Activated naive CD4-positive, alpha-beta T cell treated with anti-CD3 and anti-CD28 coated beads, Interleukin-2, amount 50 U/mL, for 24 hours (primary cell): ENCODE measurements around the gene CTAGE9.

Source experiments
- H3K27ac Mint-ChIP-seq: one replicate; pipeline ENCODE4 v1.8.0; 2021; ENCODE audit warnings: mild to moderate bottlenecking, mixed read lengths
- H3K27me3 Mint-ChIP-seq: one replicate; pipeline ENCODE4 v1.8.0; 2021; ENCODE audit warnings: mixed read lengths
- H3K36me3 Mint-ChIP-seq: one replicate; pipeline ENCODE4 v1.8.0; 2021; ENCODE audit warnings: mixed read lengths
- H3K4me1 Mint-ChIP-seq: one replicate; pipeline ENCODE4 v1.8.0; 2021; ENCODE audit warnings: mixed read lengths
- H3K4me3 Mint-ChIP-seq: one replicate; pipeline ENCODE4 v1.8.0; 2021; ENCODE audit warnings: mild to moderate bottlenecking, mixed read lengths
- H3K9me3 Mint-ChIP-seq: one replicate; pipeline ENCODE4 v1.8.0; 2021; ENCODE audit warnings: mixed read lengths

The CTAGE9 gene

DNA sequence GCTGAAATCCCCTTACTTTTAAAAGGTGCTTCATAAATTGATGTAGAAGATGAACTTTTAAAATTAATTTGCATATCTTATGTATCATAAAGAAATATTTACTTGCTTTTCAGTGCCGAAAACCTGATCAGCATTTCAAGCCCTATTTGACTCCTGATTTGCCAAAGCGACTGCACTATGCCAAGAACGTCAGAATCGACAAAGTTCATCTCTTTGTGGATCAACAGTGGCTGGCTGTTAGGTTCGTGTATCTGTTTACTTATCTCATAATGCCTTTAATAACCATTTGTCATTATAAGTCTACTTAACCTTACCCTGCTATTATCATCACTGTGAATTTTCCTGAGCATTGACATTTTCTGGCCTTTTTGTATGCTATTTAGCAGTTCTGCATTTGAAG, 17.4 kb downstream of the CTAGE9 start:
- Mint-ChIP-seq H3K27me3 (no peaks in the 10 kb centered on the region), H3K27ac (no peak overlapping the region), H3K36me3 (no peaks in the 10 kb centered on the region)

DNA sequence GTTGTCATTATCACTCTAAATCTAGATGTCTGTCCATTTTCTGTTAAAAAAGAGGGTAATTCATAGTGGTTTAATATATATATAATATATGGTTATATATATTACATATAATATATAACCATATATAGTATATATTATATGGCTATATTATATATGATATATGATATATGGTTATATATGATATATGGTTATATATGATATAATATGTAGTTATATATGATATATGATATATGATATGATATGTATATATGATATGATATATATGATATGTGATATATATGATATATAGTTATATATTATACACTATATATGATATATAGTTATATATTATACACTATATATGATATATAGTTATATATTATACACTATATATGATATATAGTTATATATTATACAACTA, 18.2 kb downstream of the CTAGE9 start:
- no peaks in the 10 kb centered on the region for H3K27me3 Mint-ChIP-seq
- H3K4me1 Mint-ChIP-seq, result no peaks in the 10 kb centered on the region
- H3K9me3 Mint-ChIP-seq, result no peaks in the 10 kb centered on the region
- no peak overlapping the region for H3K4me3 Mint-ChIP-seq
- no peaks in the 10 kb centered on the region for H3K36me3 Mint-ChIP-seq
- no peak overlapping the region for H3K27ac Mint-ChIP-seq

More for the DNA sequence above, 17.4 kb downstream of the CTAGE9 start:
- H3K9me3 Mint-ChIP-seq, result no peaks in the 10 kb centered on the region
- H3K4me1 Mint-ChIP-seq, result no peaks in the 10 kb centered on the region
- H3K4me3 Mint-ChIP-seq, result no peak overlapping the region

DNA sequence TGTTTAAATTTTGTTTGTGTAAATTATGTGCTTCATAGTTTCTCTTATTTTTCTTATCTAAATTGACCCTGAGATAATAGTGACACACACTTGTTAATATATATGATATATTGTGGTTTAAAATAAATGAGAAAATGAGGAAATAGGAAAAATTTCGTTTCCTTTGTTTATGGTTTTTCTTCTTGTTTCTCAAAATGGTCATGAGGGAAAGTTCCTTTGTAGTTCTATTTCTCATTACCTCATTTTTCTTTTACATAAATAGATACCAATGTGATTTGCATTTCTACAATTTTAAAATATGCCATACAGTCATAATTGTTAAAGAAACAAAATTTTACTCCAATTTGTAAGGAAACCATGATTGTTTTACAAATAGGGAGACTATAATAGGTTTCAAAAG, 18.8 kb downstream of the CTAGE9 start:
- H3K27me3 Mint-ChIP-seq, result no peaks in the 10 kb centered on the region
- no peaks in the 10 kb centered on the region for H3K9me3 Mint-ChIP-seq
- H3K4me1 Mint-ChIP-seq, result no peaks in the 10 kb centered on the region
- no peak overlapping the region for H3K27ac Mint-ChIP-seq
- H3K4me3 Mint-ChIP-seq, result no peak overlapping the region
- H3K36me3 Mint-ChIP-seq, result no peaks in the 10 kb centered on the region

DNA sequence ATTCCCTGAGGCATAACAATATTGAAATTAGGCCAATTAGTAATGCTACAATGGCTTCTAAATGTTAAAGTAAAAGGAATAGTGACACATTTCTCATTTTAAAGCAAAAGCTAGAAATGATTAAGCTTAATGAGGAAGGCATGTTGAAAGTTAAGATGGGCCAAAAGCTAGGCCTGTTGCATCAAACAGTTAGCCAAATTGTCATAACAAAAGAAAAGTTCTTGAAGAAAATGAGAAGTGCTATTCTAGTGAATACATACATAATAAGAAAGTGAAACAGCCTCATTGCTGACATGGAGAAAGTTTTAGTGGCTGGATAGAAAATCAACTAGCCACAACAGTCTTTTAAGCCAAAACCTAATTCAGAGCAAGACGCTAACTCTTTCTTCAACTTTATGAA, 22.5 kb downstream of the CTAGE9 start:
- no peak overlapping the region for H3K4me3 Mint-ChIP-seq
- H3K36me3 Mint-ChIP-seq, result no peaks in the 10 kb centered on the region
- H3K4me1 Mint-ChIP-seq, result no peaks in the 10 kb centered on the region
- no peaks in the 10 kb centered on the region for H3K27me3 Mint-ChIP-seq
- H3K27ac Mint-ChIP-seq, result no peak overlapping the region
- no peaks in the 10 kb centered on the region for H3K9me3 Mint-ChIP-seq

DNA sequence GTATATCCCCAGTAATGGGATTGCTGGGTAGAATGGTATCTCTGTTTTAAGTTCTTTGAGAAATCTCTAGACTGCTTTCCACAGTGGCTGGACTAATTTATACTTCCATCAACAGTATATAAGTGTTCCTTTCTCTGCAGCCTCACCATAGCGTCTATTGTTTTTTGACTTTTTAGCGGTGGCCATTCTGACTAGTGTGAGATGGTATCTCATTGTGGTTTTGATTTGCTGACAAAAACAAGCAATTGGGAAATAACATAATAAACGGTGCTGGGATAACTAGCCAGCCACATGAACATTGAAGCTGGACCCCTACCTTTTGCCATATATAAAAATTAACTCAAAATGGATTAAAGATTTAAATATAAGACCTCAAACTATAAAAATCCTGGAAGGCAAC, 23.8 kb downstream of the CTAGE9 start:
- H3K4me1 Mint-ChIP-seq, result no peaks in the 10 kb centered on the region

DNA sequence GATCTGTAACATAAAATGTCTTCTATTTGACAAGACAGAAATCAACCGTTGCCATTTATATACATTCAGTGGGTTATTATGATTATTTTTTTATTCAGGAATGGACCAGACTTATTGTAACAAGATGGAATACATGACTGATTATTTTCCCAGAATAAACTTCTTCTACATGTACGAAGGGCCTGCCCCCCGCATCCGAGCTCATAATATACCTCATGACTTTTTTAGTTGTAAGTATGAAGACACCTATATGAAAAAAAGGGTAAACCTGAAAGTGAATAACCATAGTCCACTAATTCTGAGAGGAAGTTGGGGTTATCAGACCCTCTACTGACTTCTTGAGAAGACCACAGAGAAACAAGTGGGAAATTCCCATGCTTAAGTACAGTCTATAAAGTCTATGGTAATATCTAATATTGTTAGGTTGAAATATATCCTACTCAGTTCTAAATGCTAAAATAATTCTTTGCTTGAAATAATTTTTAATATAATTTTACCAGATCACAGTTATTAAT, 25.5 kb downstream of the CTAGE9 start:
- H3K36me3 Mint-ChIP-seq, result no peaks in the 10 kb centered on the region

More for the DNA sequence above, 23.8 kb downstream of the CTAGE9 start:
- H3K36me3 Mint-ChIP-seq, result no peaks in the 10 kb centered on the region
- no peaks in the 10 kb centered on the region for H3K9me3 Mint-ChIP-seq
- no peak overlapping the region for H3K4me3 Mint-ChIP-seq
- H3K27me3 Mint-ChIP-seq, result no peaks in the 10 kb centered on the region
- H3K27ac Mint-ChIP-seq, result no peak overlapping the region

DNA sequence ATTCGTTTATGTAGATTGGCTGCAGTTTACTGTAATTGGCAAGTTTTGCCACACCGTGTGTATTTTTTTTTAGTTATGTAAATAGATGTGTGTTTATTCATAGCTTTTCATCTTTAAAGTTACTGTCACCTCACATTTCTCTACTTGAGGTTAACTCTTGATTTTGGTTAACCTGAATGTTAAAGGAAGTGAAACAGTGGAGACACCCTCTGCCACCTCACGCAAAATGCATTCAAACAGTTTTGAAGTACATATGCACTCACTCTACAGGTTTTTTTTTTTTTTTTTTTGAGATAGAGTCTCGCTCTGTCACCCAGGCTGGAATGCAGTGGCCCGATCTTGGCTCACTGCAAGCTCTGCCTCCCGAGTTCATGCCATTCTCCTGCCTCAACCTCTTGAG, 27.3 kb downstream of the CTAGE9 start:
- no peaks in the 10 kb centered on the region for H3K36me3 Mint-ChIP-seq
- no peaks in the 10 kb centered on the region for H3K27me3 Mint-ChIP-seq
- H3K4me1 Mint-ChIP-seq, result no peaks in the 10 kb centered on the region
- H3K27ac Mint-ChIP-seq, result no peak overlapping the region
- no peaks in the 10 kb centered on the region for H3K9me3 Mint-ChIP-seq
- no peak overlapping the region for H3K4me3 Mint-ChIP-seq

More for the DNA sequence above, 25.5 kb downstream of the CTAGE9 start:
- no peak overlapping the region for H3K4me3 Mint-ChIP-seq
- H3K27me3 Mint-ChIP-seq, result no peaks in the 10 kb centered on the region
- no peaks in the 10 kb centered on the region for H3K9me3 Mint-ChIP-seq
- H3K4me1 Mint-ChIP-seq, result no peaks in the 10 kb centered on the region
- H3K27ac Mint-ChIP-seq, result no peak overlapping the region

DNA sequence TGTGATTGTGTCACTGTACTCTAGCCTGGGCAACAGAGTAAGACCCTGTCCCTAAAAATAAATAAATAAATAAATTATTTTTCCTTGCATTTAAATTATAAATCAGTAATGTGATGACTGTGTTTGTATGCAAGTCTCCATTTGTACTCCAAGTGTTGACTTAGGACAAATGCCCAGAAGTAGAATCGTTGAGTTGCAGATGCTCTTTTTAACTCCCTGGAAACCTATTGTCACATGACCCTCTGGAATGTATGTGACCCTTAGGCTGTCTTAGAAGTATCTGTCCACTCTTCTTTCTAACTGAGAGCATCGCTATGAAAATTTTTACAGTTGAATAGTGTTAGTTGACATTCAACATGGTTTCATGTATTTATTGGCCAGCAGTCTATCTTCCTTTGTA, 28.4 kb downstream of the CTAGE9 start:
- Mint-ChIP-seq H3K9me3 (no peaks in the 10 kb centered on the region), H3K4me1 (no peaks in the 10 kb centered on the region), H3K36me3 (no peaks in the 10 kb centered on the region), H3K27ac (no peak overlapping the region), H3K4me3 (no peak overlapping the region), H3K27me3 (no peaks in the 10 kb centered on the region)

DNA sequence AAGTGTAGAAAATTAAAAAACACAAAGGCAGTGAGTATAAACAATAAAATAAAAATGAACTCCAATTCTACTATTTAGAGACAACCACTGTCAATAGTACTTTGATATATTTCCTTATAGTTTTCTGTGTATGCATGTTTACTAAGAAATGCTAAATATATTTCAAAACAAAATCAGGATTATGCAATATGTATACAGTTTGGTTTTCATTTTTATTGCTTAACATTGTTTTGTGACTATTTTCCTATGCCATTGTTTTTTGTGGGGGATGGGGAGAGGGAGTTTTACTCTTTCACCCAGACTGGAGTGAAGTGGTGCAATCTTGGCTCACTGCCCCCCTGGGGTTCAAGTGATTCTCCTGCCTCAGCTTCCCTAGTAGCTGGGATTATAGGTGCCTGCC, 29.2 kb downstream of the CTAGE9 start:
- H3K27ac Mint-ChIP-seq, result no peak overlapping the region

DNA sequence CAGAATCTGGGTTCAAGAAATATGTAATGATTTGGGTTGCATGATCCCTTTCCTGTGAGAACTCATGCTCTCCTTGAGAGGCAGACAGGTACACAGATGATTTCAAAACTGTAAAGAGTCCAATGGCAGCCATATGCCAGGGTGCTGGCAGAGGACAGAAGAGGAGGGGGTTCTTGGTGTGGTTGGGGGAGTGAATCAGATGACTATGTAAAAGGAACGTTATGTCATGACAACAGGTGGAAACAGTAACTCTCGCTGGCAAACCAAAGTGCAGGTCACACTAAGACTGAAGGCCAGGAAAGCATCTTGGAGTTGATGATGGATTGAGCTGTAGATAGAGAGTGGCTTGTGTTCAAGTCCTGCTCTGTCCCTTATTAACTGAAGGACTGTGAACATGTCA, 29.9 kb downstream of the CTAGE9 start:
- Mint-ChIP-seq H3K4me1 (no peaks in the 10 kb centered on the region), H3K27ac (no peak overlapping the region), H3K4me3 (no peak overlapping the region), H3K27me3 (no peaks in the 10 kb centered on the region), H3K36me3 (peaks cover 2% of the 10 kb centered on the region), H3K9me3 (no peaks in the 10 kb centered on the region)

More for the DNA sequence above, 29.2 kb downstream of the CTAGE9 start:
- H3K4me3 Mint-ChIP-seq, result no peak overlapping the region
- no peaks in the 10 kb centered on the region for H3K27me3 Mint-ChIP-seq
- H3K9me3 Mint-ChIP-seq, result no peaks in the 10 kb centered on the region
- H3K4me1 Mint-ChIP-seq, result no peaks in the 10 kb centered on the region
- H3K36me3 Mint-ChIP-seq, result no peaks in the 10 kb centered on the region

DNA sequence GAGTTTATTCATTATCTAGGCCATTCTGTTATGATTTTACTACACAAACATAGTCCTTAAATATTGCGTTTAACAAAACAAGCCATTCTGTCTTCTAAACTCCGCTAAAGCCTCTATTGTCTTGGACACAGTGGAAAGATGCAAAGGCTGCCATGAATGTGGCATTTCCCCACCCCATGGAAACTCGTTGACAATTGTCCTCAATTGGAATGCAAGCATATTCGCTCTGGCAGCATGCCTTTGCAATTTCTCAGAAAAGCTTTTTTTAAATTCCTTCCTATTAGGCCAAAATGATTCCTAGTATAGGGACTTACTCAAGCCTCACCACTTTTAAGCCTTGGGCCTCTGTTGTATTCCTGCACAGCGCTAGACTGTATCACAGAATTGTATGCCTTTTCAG, 32.4 kb downstream of the CTAGE9 start:
- no peak overlapping the region for H3K27ac Mint-ChIP-seq
- peaks cover 2% of the 10 kb centered on the region for H3K36me3 Mint-ChIP-seq
- H3K9me3 Mint-ChIP-seq, result no peaks in the 10 kb centered on the region
- no peaks in the 10 kb centered on the region for H3K4me1 Mint-ChIP-seq
- no peaks in the 10 kb centered on the region for H3K27me3 Mint-ChIP-seq
- H3K4me3 Mint-ChIP-seq, result no peak overlapping the region

DNA sequence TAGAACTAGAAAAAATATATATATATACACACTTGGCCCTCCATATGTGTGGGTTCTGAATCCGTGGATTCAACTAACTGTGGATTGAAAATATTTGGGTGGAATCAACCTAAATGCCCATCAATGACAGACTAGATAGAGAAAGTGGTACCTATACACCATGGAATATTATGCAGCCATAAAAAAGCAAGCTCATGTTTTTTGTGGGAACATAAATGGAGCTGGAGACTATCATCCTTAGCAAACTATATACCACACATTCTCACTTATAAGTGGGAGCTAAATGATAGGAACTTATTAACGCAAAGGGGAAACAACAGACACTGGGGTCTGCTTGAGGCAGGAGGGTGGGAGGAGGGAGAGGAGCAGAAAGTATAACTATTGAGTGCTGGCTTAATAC, 37.6 kb downstream of the CTAGE9 start:
- no peak overlapping the region for H3K27ac Mint-ChIP-seq
- H3K27me3 Mint-ChIP-seq, result no peaks in the 10 kb centered on the region
- no peak overlapping the region for H3K4me3 Mint-ChIP-seq
- H3K9me3 Mint-ChIP-seq, result no peaks in the 10 kb centered on the region
- no peaks in the 10 kb centered on the region for H3K4me1 Mint-ChIP-seq
- H3K36me3 Mint-ChIP-seq, result peaks cover 4% of the 10 kb centered on the region

DNA sequence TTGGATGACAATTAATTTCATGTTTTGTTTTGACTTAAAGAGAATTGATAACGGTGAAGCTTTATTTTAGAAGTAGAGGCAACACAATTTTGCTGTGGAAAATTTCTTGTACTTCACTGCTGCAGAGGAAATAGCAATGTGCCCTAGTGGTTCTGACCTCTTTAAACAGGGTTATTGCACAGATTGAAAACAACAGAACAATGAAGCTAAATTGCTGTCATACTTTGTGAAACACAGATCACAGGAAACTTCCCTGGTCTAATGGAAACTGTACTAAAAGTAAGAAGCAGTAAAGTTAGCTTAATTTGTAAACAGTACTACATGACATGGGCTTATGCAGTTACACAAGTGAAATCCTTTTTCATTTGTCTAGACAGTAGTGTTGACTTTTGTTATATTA, 40.9 kb downstream of the CTAGE9 start:
- peaks cover 3% of the 10 kb centered on the region for H3K36me3 Mint-ChIP-seq
- H3K4me3 Mint-ChIP-seq, result no peak overlapping the region
- H3K9me3 Mint-ChIP-seq, result no peaks in the 10 kb centered on the region
- H3K4me1 Mint-ChIP-seq, result no peaks in the 10 kb centered on the region
- H3K27me3 Mint-ChIP-seq, result no peaks in the 10 kb centered on the region
- no peak overlapping the region for H3K27ac Mint-ChIP-seq

DNA sequence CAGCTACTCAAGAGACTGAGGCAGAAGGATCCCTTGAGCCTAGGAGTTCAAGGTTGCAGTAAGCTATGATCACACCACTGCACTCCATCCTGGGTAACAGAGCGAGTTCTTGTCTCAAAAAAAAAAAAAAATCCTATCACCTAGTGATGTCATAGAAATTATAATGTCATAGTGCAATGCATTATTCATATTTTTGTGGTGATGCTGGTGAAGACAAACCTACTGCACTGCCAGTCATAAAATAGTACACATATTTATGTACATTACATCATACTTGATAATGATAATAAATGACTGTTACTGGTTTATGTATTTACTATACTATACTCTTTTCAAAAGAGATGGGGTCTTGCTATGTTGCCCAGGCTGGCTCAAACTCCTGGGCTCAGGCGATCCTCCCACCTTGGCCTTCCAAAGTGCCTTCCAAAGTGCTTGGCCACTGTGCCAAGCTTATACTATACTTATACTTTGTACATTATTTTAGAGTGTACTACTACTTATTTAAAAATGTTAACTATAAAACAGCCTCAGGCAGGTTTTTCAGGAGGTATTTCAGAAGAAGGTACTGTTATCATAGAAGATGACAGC, 47.1 kb downstream of the CTAGE9 start:
- Mint-ChIP-seq H3K4me3 (no peak overlapping the region), H3K36me3 (peaks cover 1% of the 10 kb centered on the region), H3K9me3 (no peaks in the 10 kb centered on the region), H3K27me3 (no peaks in the 10 kb centered on the region), H3K4me1 (no peaks in the 10 kb centered on the region), H3K27ac (no peak overlapping the region)

DNA sequence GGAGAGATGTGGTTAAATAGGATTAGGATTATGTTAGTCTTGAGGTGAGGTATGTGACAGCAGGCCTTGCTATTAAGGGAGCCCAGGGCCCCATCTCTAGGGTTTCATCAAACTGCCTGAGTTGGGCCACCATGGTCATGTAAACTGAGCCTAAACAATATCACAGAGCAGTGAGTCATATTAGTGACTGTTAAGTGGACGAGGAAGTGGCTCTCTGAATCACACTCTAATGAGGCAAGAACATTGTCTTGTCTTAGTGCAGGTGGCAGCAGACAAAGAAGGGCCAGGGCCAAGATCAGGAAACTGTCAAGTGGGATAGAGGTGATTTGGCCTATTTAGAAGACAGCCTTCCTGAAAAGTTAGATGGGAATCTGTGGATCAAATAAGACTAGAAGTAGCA, 50.6 kb downstream of the CTAGE9 start:
- Mint-ChIP-seq H3K4me3 (no peak overlapping the region), H3K9me3 (no peaks in the 10 kb centered on the region), H3K36me3 (no peaks in the 10 kb centered on the region), H3K27ac (no peak overlapping the region), H3K27me3 (no peaks in the 10 kb centered on the region), H3K4me1 (no peaks in the 10 kb centered on the region)
